ENCODE measurements around the gene DOCK7. TPM values are rescaled to one million over a fixed set of nuclear protein-coding genes. Genes with fewer than 3 reads are reported as not detected.
"Not testable (repeated sequence)": the region's sequence is repeated elsewhere in the genome, so short reads cannot be mapped to it uniquely, and the experiment has no call there.

DOCK7 gene
- total RNA-seq, 1 donor from 2014 or later = 47.1 TPM

GRCh38 chr1:62613890-62614289, 74.3 kb downstream of the DOCK7 start:
- no peak for DNase-seq (ENCODE audit: low spot score)

DNA sequence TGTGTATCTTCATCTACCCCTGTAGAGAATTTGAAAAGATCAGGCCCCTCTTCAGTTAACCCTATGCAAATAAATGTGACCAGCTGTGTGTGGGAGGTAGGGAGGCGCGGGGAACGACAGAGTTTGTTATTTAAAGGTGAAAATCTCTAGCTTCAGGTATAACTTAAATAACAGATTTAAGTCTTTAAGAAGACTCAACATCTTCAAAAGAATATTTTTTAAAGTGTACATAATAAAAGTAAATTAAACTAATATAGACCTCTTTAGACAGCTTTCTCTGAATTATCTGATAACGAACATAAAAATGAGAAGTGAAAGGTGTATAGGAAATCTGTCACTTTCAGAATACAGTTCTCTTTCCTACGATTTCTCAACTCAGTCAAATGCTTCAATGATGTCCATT, 74.9 kb downstream of the DOCK7 start:
- no peak for DNase-seq (ENCODE audit: low spot score)

DNA sequence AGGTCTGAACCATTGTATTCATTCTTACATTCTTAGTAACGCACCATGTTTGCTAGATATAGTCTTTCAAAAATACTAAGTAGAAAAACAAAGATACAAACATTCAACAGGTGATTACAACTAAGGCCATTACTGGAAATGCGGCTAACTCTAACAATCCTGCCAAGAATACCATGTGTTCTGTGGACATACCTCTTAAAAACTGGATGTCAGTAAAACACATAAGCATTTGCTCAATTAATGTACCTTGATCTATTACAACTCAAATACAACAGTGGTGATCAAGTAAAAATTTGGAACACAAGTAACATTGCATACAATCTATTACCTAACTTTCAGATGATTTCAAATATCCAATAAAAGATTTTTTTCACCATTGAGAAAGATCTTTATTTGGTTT, 75.4 kb downstream of the DOCK7 start:
- DNase-seq (ENCODE audit: low spot score) = no peak

DNA sequence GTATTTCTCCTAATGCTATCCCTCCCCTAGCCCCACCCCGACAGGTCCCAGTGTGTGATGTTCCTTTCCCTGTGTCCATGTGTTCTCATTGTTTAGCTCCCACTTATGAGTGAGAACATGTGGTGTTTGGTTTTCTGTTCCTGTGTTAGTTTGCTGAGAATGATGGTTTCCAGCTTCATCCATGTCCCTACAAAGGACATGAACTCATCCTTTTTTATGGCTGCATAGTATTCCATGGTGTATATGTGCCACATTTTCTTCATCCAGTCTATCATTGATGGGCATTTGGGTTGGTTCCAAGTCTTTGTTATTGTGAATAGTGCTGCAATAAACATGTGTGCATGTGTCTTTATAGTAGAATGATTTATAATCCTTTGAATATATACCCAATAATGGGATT, 77.6 kb downstream of the DOCK7 start:
- DNase-seq (ENCODE audit: low spot score) = not testable (repeated sequence)

DNA sequence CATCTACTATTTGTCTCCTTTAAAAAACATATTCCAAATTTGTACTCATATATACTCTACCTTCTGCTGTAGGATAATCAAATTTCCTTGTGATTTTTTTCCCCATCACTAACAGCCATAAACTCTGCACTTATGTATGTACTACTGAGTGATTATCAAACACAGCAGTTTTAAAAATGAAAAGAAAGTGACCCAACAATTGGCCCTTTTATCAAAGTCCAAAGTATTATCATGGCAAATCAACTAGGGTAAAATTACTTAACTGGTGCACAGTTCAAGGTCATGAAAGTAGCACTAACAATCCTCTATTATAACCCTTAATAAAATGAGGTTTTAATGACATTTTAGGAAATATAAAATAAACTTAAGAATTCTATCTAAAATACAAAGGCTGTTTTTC, 79.3 kb downstream of the DOCK7 start:
- DNase-seq (ENCODE audit: low spot score) = no peak

- DNase-seq (ENCODE audit: low spot score) = no peak
Measured at GRCh38 chr1:62601457-62601856, 86.7 kb downstream of the DOCK7 start.

DNA sequence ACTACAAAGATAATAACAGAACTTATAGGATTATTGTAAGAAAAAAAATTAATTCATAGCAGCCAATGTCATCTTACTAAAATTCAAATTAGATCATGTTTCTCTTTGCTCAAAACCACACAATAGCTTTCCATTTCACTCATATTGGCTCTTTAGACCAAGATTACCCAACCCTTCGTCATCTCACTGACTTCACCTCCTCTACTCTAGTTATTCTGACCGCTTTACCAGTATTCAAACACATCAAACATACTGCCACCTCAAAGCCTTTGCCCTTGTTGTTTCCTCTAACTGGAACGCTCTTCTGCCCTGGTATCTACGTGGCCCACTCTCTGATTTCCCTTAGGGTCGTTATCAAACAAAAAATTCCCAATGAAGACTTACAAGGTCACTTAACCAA, 89.1 kb downstream of the DOCK7 start:
- DNase-seq (ENCODE audit: low spot score) = no peak

- no peak for DNase-seq (ENCODE audit: low spot score)
Measured at GRCh38 chr1:62597281-62597680, 90.9 kb downstream of the DOCK7 start, which contains the start of gene ANGPTL3. Gene ANGPTL3, plus strand, starts transcription at chr1:62597520. Its CDS starts 47 bp downstream, at chr1:62597567.

DNA sequence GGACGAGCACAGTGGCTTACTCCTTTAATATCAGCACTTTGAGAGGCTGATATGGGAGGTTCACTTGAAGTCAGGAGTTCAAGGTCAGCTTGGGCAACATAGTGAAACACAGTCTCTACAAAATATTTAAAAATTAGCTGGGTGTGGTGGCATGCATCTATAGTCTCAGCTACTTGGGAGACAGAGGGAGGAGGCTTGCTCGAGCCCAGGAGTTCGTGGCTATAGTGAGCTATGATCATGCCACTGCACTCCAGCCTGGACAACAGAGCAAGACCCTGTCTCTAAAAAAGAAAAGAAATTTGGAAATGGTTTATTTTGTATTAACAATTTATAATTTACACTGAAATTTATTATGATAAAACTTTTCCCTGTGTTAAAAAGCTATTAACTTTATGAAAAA, 92.5 kb downstream of the DOCK7 start:
- DNase-seq (ENCODE audit: low spot score) = no peak

DNA sequence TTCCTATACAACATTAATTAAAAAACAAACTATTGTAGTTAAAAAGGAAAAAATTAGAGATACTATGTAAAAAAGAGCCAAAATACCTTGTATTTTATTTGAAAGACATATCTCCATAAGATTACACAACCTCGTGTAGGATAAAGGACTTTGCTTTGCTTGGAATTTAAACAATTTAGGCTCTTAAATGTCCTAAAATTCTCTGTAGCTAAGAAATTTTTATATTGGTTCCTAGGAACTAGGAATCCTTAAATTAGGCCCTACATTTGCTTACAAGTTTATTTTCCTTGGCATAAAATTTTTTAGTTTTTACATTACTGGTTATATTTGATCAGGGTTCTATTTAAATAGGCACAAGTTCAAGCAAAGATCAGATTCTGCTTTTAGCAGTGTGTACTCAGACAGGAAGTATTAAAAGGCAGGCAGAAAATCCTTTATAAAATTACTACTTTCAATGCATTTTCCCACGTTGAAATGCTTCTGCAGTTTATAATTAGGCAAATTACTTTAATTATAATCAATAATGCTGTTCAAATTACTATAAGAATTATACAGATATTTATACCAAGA, 94.3 kb downstream of the DOCK7 start:
- no peak for DNase-seq (ENCODE audit: low spot score)

DNA sequence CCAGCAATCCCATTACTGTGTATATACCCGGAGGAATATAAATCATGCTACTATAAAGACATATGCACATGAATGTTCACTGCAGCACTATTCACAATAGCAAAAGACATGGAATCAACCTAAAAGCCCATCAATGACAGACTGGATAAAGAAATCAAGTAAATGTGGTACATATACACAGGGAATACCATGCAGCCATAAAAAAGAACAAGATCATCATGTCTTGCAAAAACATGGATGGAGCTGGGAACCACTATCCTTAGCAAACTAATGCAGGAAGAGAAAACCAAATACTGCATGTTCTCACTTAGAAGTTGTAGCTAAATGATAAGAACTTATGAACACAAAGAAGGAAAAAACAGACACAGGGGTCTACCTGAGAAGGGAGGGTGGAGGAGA, 97.2 kb downstream of the DOCK7 start:
- no peak for DNase-seq (ENCODE audit: low spot score)

- no peak for DNase-seq (ENCODE audit: low spot score)
Measured at GRCh38 chr1:62590255-62590969, 97.8 kb downstream of the DOCK7 start.

- no peak for DNase-seq (ENCODE audit: low spot score)
Measured at GRCh38 chr1:62589321-62589720, 98.9 kb downstream of the DOCK7 start.

GRCh38 chr1:62588000-62588399, 100.2 kb downstream of the DOCK7 start:
- no peak for DNase-seq (ENCODE audit: low spot score)

GRCh38 chr1:62585469-62586155, 102.6 kb downstream of the DOCK7 start:
- no peak for DNase-seq (ENCODE audit: low spot score)

DNA sequence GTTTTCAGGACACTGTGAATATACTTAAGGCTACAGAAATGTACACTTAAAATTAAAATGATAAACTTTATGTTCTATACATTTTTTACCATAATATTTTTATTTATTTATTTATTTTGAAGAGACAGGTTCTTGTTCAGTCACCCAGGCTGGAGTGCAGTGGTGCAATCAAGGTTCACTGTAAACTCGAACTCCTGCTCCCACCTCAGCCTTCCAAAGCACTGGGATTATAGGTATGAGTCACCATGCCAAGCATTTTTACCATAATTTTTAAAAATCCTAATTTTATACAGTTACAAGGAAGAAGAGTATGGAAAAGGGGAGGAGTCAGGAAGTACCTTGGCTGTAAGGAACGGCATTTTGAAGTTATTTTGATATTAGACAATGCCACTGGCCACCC, 114.5 kb downstream of the DOCK7 start:
- no peak for DNase-seq (ENCODE audit: low spot score)

DNA sequence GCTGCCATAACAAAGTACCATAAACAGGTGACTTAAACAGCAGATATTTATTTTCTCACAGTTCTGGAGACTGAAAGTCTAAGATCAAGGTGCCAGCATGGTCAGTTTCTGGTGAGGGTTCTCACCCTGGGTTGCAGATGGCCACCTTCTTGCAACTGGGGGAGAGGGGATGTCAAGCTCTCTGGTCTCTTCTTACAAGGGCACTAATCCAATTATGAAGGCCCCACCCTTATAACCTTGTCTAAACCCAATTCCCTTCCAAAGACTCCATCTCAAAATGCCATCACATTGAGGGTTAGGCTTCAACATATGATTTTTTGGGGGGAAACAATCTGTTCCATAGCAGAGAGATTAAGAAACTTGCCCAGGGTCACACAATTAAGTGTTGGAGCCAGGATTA, 115.7 kb downstream of the DOCK7 start:
- no peak for DNase-seq (ENCODE audit: low spot score)

DNA sequence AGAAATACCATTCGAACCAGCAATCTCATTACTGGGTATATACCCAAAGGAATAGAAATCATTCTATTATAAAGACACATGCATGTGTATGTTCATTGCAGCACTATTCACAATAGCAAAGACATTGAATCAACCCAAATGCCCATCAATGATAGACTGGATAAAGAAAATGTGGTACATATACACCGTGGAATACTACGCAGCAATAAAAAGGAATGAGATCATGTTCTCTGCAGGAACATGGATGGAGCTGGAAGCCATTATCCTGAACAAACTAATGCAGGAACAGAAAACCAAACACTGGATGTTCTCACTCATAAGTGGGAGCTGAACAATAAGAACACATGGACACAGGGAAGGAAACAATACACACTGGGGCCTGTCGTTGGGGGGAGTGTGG, 116.7 kb downstream of the DOCK7 start:
- DNase-seq (ENCODE audit: low spot score) = not testable (repeated sequence)

DNA sequence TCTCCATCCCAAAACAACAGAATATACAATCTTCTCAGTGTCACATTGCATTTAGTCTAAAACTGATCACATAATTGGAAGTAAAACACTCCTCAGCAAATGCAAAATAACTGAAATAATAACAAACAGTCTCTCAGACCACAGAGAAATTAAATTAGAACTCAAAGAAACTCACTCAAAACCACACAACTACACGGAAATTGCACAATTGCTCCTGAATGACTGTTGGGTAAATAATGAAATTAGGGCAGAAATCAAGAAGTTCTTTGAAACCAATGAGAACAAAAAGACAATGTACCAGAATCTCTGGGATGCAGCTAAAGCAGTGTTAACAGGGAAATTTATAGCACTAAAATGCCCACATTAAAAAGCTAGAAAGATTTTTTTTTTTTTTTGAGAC, 120.3 kb downstream of the DOCK7 start:
- DNase-seq (ENCODE audit: low spot score) = not testable (repeated sequence)

DNA sequence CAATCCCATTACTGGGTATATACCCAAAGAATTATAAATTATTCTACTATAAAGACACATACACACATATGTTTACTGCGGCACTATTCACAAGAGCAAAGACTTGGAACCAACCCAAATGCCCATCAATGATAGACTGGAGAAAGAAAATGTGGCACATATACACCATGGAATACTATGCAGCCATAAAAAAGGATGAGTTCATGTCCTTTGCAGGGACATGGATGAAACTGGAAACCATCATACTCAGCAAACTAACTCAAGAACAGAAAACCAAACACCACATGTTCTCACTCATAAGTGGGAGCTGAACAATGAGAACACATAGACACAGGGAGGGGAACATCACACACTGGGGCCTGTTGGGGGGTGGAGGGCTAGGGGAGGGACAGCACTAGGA, 121.0 kb downstream of the DOCK7 start:
- not testable (repeated sequence) for DNase-seq (ENCODE audit: low spot score)

- no peak for DNase-seq (ENCODE audit: low spot score)
Measured at GRCh38 chr1:62561306-62561705, 126.9 kb downstream of the DOCK7 start.

GRCh38 chr1:62544570-62544969, 143.6 kb downstream of the DOCK7 start:
- no peak for DNase-seq (ENCODE audit: low spot score)

DNA sequence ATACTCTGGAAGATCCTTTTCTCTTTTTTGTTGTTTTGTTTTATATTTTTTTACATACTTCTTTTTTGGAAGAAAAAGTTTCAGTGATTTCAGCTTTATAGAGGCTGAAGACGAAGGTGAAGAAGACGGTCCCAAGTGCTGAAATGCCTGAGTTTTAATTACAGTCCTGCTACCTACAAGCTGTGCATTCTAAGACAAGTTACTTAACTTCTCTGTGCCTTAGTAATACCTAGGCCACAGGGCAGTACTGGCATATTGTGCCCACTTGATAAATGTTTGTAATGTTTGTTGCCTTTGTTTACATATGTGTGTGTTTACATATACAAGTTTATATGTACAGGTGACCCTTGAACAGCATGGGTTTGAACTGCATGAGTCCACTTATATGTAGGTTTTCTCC, 147.1 kb downstream of the DOCK7 start:
- no peak for DNase-seq (ENCODE audit: low spot score)
